IMR-90 (cell line): Measurements from ENCODE around the gene AQP5.
A peak's percentile ranks its signal among the peaks of the same experiment; 100 is the strongest.

Experiments used
- CEBPB ChIP-seq: IDR thresholded peaks from 2 replicates; pipeline ENCODE4 v1.6.1; 2012; ENCODE audit warnings: low read depth, low read length, improper control_type of control experiment
- CHD1 ChIP-seq: IDR thresholded peaks from 2 replicates; pipeline ENCODE4 v1.6.1; 2012; ENCODE audit warnings: low read depth, low read length, improper control_type of control experiment
- CTCF ChIP-seq: conservative IDR thresholded peaks from 2 replicates; pipeline ENCODE4 v1.5.1; 2012; ENCODE audit warnings: mild to moderate bottlenecking, low read depth, low read length, improper control_type of control experiment
- MXI1 ChIP-seq: IDR thresholded peaks from 2 replicates; pipeline ENCODE4 v1.6.1; 2012; ENCODE audit warnings: low read depth, mild to moderate bottlenecking, low read length, moderate library complexity, borderline replicate concordance
- POLR2A ChIP-seq: IDR thresholded peaks from 2 replicates; pipeline ENCODE4 v1.6.1; 2012; ENCODE audit warnings: mild to moderate bottlenecking, low read depth, low read length
- RAD21 ChIP-seq: IDR thresholded peaks from 2 replicates; pipeline ENCODE4 v1.6.1; 2012; ENCODE audit warnings: low read length, improper control_type of control experiment
- RCOR1 ChIP-seq: IDR thresholded peaks from 2 replicates; pipeline ENCODE4 v1.6.1; 2012; ENCODE audit warnings: mild to moderate bottlenecking, low read length, improper control_type of control experiment; ENCODE audit not compliant: insufficient replicate concordance
- SMC3 ChIP-seq: fragments of 150-350 bp; IDR thresholded peaks from 2 replicates; pipeline ENCODE4 v1.6.1; 2016; ENCODE audit warnings: low read depth, mild to moderate bottlenecking, antibody characterized with exemption, low read length, moderate library complexity
- TF ChIP-seq, protein P1 (sequence below): fragments of 150-350 bp; IDR thresholded peaks from 2 replicates; pipeline ENCODE4 v1.6.1; 2017; ENCODE audit warnings: mild to moderate bottlenecking, antibody characterized with exemption, low read length, low read depth

GRCh38 chr12:49967042-49967776 lies 5.5 kb downstream of the AQP5 start:
- TF ChIP-seq CTCF, result peak; percentile 92
- no peak for TF ChIP-seq CEBPB
- TF ChIP-seq POLR2A, result 0 out of 2 replicates have a peak, but pooled peaks have one; percentile 35
- TF ChIP-seq CHD1, result no peak
- TF ChIP-seq, protein P1, sequence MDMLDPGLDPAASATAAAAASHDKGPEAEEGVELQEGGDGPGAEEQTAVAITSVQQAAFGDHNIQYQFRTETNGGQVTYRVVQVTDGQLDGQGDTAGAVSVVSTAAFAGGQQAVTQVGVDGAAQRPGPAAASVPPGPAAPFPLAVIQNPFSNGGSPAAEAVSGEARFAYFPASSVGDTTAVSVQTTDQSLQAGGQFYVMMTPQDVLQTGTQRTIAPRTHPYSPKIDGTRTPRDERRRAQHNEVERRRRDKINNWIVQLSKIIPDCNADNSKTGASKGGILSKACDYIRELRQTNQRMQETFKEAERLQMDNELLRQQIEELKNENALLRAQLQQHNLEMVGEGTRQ, result no peak
- TF ChIP-seq MXI1, result 0 out of 2 replicates have a peak, but pooled peaks have one; percentile 55
- TF ChIP-seq RCOR1, result no peak
- TF ChIP-seq RAD21, result peak; percentile 94
- peak; percentile 91 for TF ChIP-seq SMC3
